HFFc6 (cell line): ENCODE measurements around the gene PSMB5. TPM values are rescaled to one million over a fixed set of nuclear protein-coding genes. Genes with fewer than 3 reads are reported as not detected.

Experiments used
- DNase-seq: peaks from one replicate; pipeline ENCODE4 v3.0.0-alpha.2; 2018
- H3K27ac Mint-ChIP-seq: 2 replicates; pipeline ENCODE4 v1.8.0; 2020; ENCODE audit warnings: mild to moderate bottlenecking, mixed read lengths
- H3K27me3 Mint-ChIP-seq: 2 replicates; pipeline ENCODE4 v1.8.0; 2021; ENCODE audit warnings: mild to moderate bottlenecking, moderate library complexity, mixed read lengths; ENCODE audit not compliant: insufficient read depth
- H3K36me3 Mint-ChIP-seq: 2 replicates; pipeline ENCODE4 v1.8.0; 2021; ENCODE audit warnings: low read depth, mixed read lengths
- H3K4me1 Mint-ChIP-seq: 2 replicates; pipeline ENCODE4 v1.8.0; 2020; ENCODE audit warnings: low read depth, mixed read lengths
- H3K4me3 Mint-ChIP-seq: 2 replicates; pipeline ENCODE4 v1.8.0; 2020; ENCODE audit warnings: mild to moderate bottlenecking, moderate library complexity, mixed read lengths
- H3K9me3 Mint-ChIP-seq: 2 replicates; pipeline ENCODE4 v1.8.0; 2020; ENCODE audit warnings: mild to moderate bottlenecking, mixed read lengths
- CTCF ChIP-seq: fragments of 200-600 bp; sonication (generic); IDR thresholded peaks from 2 replicates; pipeline ENCODE4 v1.5.0; 2021; ENCODE audit warnings: antibody characterized with exemption, mild to moderate bottlenecking
- total RNA-seq, 6 experiments: library from RNA; stranded (reverse); fragmentation: NEBNext Ultra II Directional; extraction: Animal tissue kit (Norgen Biotek cat#: 25700); gene quantifications; 2 replicates in 1 of 6; 3 replicates in 5 of 6; pipeline ENCODE4 v1.2.3, GENCODE V29; 2021

The PSMB5 gene
- total RNA-seq, 6 experiments from 2014 or later, result 221 to 259 (median 241) TPM

- TF ChIP-seq CTCF, result no peak
- Mint-ChIP-seq H3K27ac (peak overlapping the region; percentile 99), H3K9me3 (peaks cover 3% of the 10 kb centered on the region; the same call in 1 of the 2 replicates), H3K36me3 (peaks cover 34% of the 10 kb centered on the region), H3K27me3 (0 out of 2 replicates have a peak, but pooled peaks cover 1% of the 10 kb centered on the region), H3K4me3 (peak overlapping the region; percentile 89), H3K4me1 (peaks cover 35% of the 10 kb centered on the region)
- no peak for DNase-seq
Measured at GRCh38 chr14:23033801-23034497, 751 bp downstream of the PSMB5 start.

GRCh38 chr14:23033251-23033727 lies 1.4 kb downstream of the PSMB5 start:
- Mint-ChIP-seq H3K4me3 (peak overlapping the region; percentile 89), H3K27ac (peak overlapping the region; percentile 99; the same call in 1 of the 2 replicates), H3K36me3 (peaks cover 38% of the 10 kb centered on the region), H3K4me1 (peaks cover 39% of the 10 kb centered on the region), H3K27me3 (no peaks in the 10 kb centered on the region), H3K9me3 (peaks cover 3% of the 10 kb centered on the region; the same call in 1 of the 2 replicates)
- no peak for DNase-seq
- no peak for TF ChIP-seq CTCF

- Mint-ChIP-seq H3K27ac (no peak overlapping the region), H3K4me3 (no peak overlapping the region), H3K36me3 (peaks cover 51% of the 10 kb centered on the region), H3K9me3 (peaks cover 3% of the 10 kb centered on the region; the same call in 1 of the 2 replicates), H3K27me3 (no peaks in the 10 kb centered on the region), H3K4me1 (peaks cover 42% of the 10 kb centered on the region)
- TF ChIP-seq CTCF, result no peak
- DNase-seq, result no peak
Measured at GRCh38 chr14:23030936-23031335, 3.8 kb downstream of the PSMB5 start.

GRCh38 chr14:23028799-23029198 lies 5.9 kb downstream of the PSMB5 start:
- H3K27ac Mint-ChIP-seq, result no peak overlapping the region
- DNase-seq, result no peak
- peaks cover 43% of the 10 kb centered on the region for H3K4me1 Mint-ChIP-seq
- peaks cover 56% of the 10 kb centered on the region for H3K36me3 Mint-ChIP-seq
- no peaks in the 10 kb centered on the region; the same call in 1 of the 2 replicates for H3K27me3 Mint-ChIP-seq
- H3K9me3 Mint-ChIP-seq, result no peaks in the 10 kb centered on the region
- TF ChIP-seq CTCF, result no peak
- no peak overlapping the region for H3K4me3 Mint-ChIP-seq

- H3K36me3 Mint-ChIP-seq, result peaks cover 37% of the 10 kb centered on the region
- no peaks in the 10 kb centered on the region for H3K9me3 Mint-ChIP-seq
- H3K27ac Mint-ChIP-seq, result peak overlapping the region; percentile 23; the same call in 1 of the 2 replicates
- no peak for DNase-seq
- TF ChIP-seq CTCF, result no peak
- H3K4me1 Mint-ChIP-seq, result peaks cover 29% of the 10 kb centered on the region
- no peak overlapping the region for H3K4me3 Mint-ChIP-seq
- no peaks in the 10 kb centered on the region; the same call in 1 of the 2 replicates for H3K27me3 Mint-ChIP-seq
Measured at GRCh38 chr14:23025151-23025814, 9.4 kb downstream of the PSMB5 start.
